DOHH2 (cell line): Measurements from ENCODE around the gene NSDHL.

Experiments used
- EZH2phosphoT487 ChIP-seq: fragments of 200-600 bp; sonication (generic); IDR thresholded peaks from 2 replicates; pipeline ENCODE4 v1.6.1; 2017; ENCODE audit warnings: borderline replicate concordance, mild to moderate bottlenecking, antibody characterized with exemption, low read length, moderate library complexity, mixed read lengths
- TF ChIP-seq, protein P1 (sequence below): fragments of 200-600 bp; sonication (generic); IDR thresholded peaks from one replicate; pipeline ENCODE4 v1.5.1; 2014; ENCODE audit warnings: antibody characterized with exemption, mild to moderate bottlenecking, low read depth, low read length; ENCODE audit not compliant: poor library complexity, severe bottlenecking

DNA sequence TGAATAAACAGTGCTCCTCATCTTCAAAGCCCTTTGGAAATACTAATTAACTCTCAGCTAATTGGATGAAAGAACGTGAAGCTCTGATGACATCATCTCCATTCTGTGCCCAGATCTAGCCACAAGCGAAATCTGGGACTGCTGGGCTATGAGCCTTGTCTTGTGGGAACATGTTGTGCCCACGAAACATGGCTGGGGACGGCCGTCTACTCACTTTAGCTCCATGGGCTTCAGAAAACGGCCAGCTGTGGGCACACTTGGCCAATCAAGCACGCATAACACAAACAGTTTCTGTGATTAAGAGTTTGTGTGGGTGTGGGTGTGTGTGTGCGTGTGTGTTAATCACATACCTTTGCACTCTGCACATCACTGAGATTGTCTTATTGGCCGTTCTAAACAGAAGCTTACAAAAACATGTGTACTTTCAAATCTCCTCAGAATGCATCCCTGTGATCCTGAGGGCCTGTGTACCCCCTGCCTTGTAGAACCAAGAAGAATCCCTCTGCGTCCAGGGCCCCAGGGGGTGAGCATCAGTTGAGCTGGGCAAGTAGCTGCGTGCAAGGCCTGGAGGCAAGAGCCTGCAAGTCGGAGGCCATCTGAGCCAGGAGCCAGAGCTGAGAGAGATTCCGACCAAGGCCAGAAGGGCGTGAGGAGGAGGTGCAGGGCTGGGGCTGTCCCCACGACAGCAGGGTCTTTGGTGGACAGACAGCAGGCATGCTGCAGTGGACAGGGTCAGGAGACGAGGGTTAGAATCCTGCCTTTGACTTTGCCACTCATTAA, 48.3 kb downstream of the NSDHL start:
- TF ChIP-seq, protein P1, sequence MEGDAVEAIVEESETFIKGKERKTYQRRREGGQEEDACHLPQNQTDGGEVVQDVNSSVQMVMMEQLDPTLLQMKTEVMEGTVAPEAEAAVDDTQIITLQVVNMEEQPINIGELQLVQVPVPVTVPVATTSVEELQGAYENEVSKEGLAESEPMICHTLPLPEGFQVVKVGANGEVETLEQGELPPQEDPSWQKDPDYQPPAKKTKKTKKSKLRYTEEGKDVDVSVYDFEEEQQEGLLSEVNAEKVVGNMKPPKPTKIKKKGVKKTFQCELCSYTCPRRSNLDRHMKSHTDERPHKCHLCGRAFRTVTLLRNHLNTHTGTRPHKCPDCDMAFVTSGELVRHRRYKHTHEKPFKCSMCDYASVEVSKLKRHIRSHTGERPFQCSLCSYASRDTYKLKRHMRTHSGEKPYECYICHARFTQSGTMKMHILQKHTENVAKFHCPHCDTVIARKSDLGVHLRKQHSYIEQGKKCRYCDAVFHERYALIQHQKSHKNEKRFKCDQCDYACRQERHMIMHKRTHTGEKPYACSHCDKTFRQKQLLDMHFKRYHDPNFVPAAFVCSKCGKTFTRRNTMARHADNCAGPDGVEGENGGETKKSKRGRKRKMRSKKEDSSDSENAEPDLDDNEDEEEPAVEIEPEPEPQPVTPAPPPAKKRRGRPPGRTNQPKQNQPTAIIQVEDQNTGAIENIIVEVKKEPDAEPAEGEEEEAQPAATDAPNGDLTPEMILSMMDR: no peak
- no peak for TF ChIP-seq EZH2phosphoT487
